MCF 10A (cell line): ENCODE data around the gene SF3A2. TPM values are rescaled to one million over a fixed set of nuclear protein-coding genes. Genes with fewer than 3 reads are reported as not detected.

ENCODE experiments used
- BruUV-seq: library from RNA; stranded (reverse); fragments of 400-500 nt; replicated peaks from 2 replicates; lab custom pipeline; 2021; lab: Mats Ljungman, UMichigan
- CTCF ChIA-PET: fragments of 300-600 bp; sonication (Branson Sonifier 250); formaldehyde crosslinking; extraction: SDS; loops from one replicate; lab custom pipeline; 2021; ENCODE audit warnings: antibody characterized with exemption, inconsistent platforms; lab: Yijun Ruan, JAX
- POLR2A ChIA-PET: fragments of 300-600, 350-650 bp; sonication (Branson Sonifier 250); formaldehyde crosslinking; extraction: SDS; loops from one replicate; lab custom pipeline; 2020; ENCODE audit warnings: antibody characterized with exemption, inconsistent platforms; lab: Yijun Ruan, JAX
- DNase-seq: peaks from one replicate; pipeline ENCODE4 v3.0.0-alpha.2; 2018; ENCODE audit not compliant: unreplicated experiment
- H3K27ac Mint-ChIP-seq: one replicate; pipeline ENCODE4 v1.8.0; 2022; ENCODE audit warnings: mild to moderate bottlenecking, low read depth, mixed read lengths; ENCODE audit not compliant: unreplicated experiment
- H3K27me3 Mint-ChIP-seq: one replicate; pipeline ENCODE4 v1.8.0; 2022; ENCODE audit warnings: mixed read lengths; ENCODE audit not compliant: insufficient read depth, unreplicated experiment
- H3K36me3 Mint-ChIP-seq: one replicate; pipeline ENCODE4 v1.8.0; 2022; ENCODE audit warnings: mild to moderate bottlenecking, moderate library complexity, mixed read lengths; ENCODE audit not compliant: insufficient read depth, unreplicated experiment
- H3K4me1 Mint-ChIP-seq: one replicate; pipeline ENCODE4 v1.8.0; 2022; ENCODE audit warnings: mixed read lengths; ENCODE audit not compliant: insufficient read depth, unreplicated experiment
- H3K4me3 Mint-ChIP-seq: one replicate; pipeline ENCODE4 v1.8.0; 2022; ENCODE audit warnings: mild to moderate bottlenecking, moderate library complexity, mixed read lengths; ENCODE audit not compliant: unreplicated experiment
- H3K9me3 Mint-ChIP-seq: one replicate; pipeline ENCODE4 v1.8.0; 2022; ENCODE audit warnings: mixed read lengths; ENCODE audit not compliant: unreplicated experiment
- CTCF ChIP-seq: fragments of 200-600 bp; IDR thresholded peaks from one replicate; pipeline ENCODE4 v1.8.0; 2022; ENCODE audit warnings: antibody characterized with exemption, mild to moderate bottlenecking; ENCODE audit not compliant: unreplicated experiment
- intact Hi-C: fragments of 100-400 bp; cut with micrococcal nuclease; formaldehyde crosslinking; loops from 2 replicates; pipeline ENCODE4 v1.14.1; 2022
- total RNA-seq: library from RNA; stranded (reverse); gene quantifications from 2 replicates; pipeline ENCODE4 v1.2.3, GENCODE V29; 2022

SF3A2 gene
- total RNA-seq, 1 experiment from 2014 or later: 101 TPM

- POLR2A ChIA-PET: interaction anchor here (0.6 to 5.3 kb wide), 12 partner anchors 9 to 681 kb away, joined by 3 to 79 read pairs (median 4); partner anchors contain the start of genes ABHD17A, DOT1L, LSM7 and SPPL2B
- CTCF ChIA-PET: interaction anchor here (0.6 kb wide), 1 partner anchor 32 kb away, joined by 3 read pairs; no protein-coding TSS in a partner anchor
- intact Hi-C loops: loop anchor here (10.0 kb wide), 1 partner anchor 345 kb away; no protein-coding TSS in a partner anchor
- no peaks in the 10 kb centered on the region for H3K27me3 Mint-ChIP-seq
- H3K36me3 Mint-ChIP-seq: peaks cover 46% of the 10 kb centered on the region
- H3K4me3 Mint-ChIP-seq: peak overlapping the region; percentile 91
- BruUV-seq: TSS peak; percentile 63
- DNase-seq: peak; percentile 97
- no peak for TF ChIP-seq CTCF
- H3K9me3 Mint-ChIP-seq: no peaks in the 10 kb centered on the region
- peak overlapping the region; percentile 88 for H3K27ac Mint-ChIP-seq
- peaks cover 26% of the 10 kb centered on the region for H3K4me1 Mint-ChIP-seq
These were observed 32.9 kb downstream of the SF3A2 start for GRCh38 chr19:2269244-2270156.

GRCh38 chr19:2270157-2270422 lies 33.5 kb downstream of the SF3A2 start:
- Mint-ChIP-seq H3K27ac (peak overlapping the region; percentile 88), H3K27me3 (no peaks in the 10 kb centered on the region), H3K36me3 (peaks cover 52% of the 10 kb centered on the region), H3K4me1 (peaks cover 26% of the 10 kb centered on the region), H3K9me3 (no peaks in the 10 kb centered on the region), H3K4me3 (peak overlapping the region; percentile 91)
- ChIA-PET POLR2A (interaction anchor here (0.6 to 5.3 kb wide), 14 partner anchors 9 to 421 kb away, joined by 3 to 79 read pairs (median 4); partner anchors contain the start of genes ABHD17A, DOT1L, LSM7 and SPPL2B), CTCF (no interaction called here)
- BruUV-seq: no TSS peak
- intact Hi-C loops: loop anchor here (10.0 kb wide), 1 partner anchor 345 kb away; no protein-coding TSS in a partner anchor
- peak; percentile 47 for DNase-seq
- no peak for TF ChIP-seq CTCF

- Mint-ChIP-seq H3K36me3 (peaks cover 53% of the 10 kb centered on the region), H3K27ac (peak overlapping the region; percentile 88), H3K4me3 (peak overlapping the region; percentile 91), H3K9me3 (no peaks in the 10 kb centered on the region), H3K4me1 (peaks cover 26% of the 10 kb centered on the region), H3K27me3 (no peaks in the 10 kb centered on the region)
- DNase-seq: peak; percentile 84
- BruUV-seq: TSS peak; percentile 45
- intact Hi-C loops: loop anchor here (10.0 kb wide), 1 partner anchor 344 kb away; no protein-coding TSS in a partner anchor
- ChIA-PET POLR2A (interaction anchor here (0.6 to 5.3 kb wide), 20 partner anchors 10 to 421 kb away, joined by 3 to 79 read pairs (median 3); partner anchors contain the start of genes ABHD17A, AP3D1, DOT1L and LSM7), CTCF (interaction anchor here (2.5 kb wide), 1 partner anchor 32 kb away, joined by 20 read pairs; no protein-coding TSS in a partner anchor)
- TF ChIP-seq CTCF: no peak
These were observed 34.0 kb downstream of the SF3A2 start for GRCh38 chr19:2270423-2271233.
